ENCODE data around the gene ELAVL2.

Gene ELAVL2

GRCh38 chr9:23771746-23772384 is 54.2 kb downstream of the ELAVL2 start:
- DNase-seq: no peak
- H3K9me3 Mint-ChIP-seq: peaks cover 13% of the 10 kb centered on the region
- H3K27me3 Mint-ChIP-seq (ENCODE audit: low read depth, poor library complexity): no peaks in the 10 kb centered on the region
- peaks cover 15% of the 10 kb centered on the region for H3K36me3 Mint-ChIP-seq (ENCODE audit: low read depth)
- peak overlapping the region; percentile 25 for H3K4me3 Mint-ChIP-seq
- peaks cover 50% of the 10 kb centered on the region for H3K4me1 Mint-ChIP-seq
- TF ChIP-seq CTCF (IDR thresholded peaks at IDR 0.05): no peak
- H3K27ac Mint-ChIP-seq: peak overlapping the region; percentile 88

- no peak overlapping the region for H3K4me3 Mint-ChIP-seq
- no peak for DNase-seq
- H3K27me3 Mint-ChIP-seq (ENCODE audit: low read depth, poor library complexity): no peaks in the 10 kb centered on the region
- peaks cover 15% of the 10 kb centered on the region for H3K36me3 Mint-ChIP-seq (ENCODE audit: low read depth)
- TF ChIP-seq CTCF (IDR thresholded peaks at IDR 0.05): no peak
- peaks cover 13% of the 10 kb centered on the region for H3K9me3 Mint-ChIP-seq
- H3K4me1 Mint-ChIP-seq: peaks cover 54% of the 10 kb centered on the region
- no peak overlapping the region for H3K27ac Mint-ChIP-seq
Observed at GRCh38 chr9:23769307-23769935, 56.6 kb downstream of the ELAVL2 start.

GRCh38 chr9:23768861-23769260 is 57.2 kb downstream of the ELAVL2 start:
- peaks cover 54% of the 10 kb centered on the region for H3K4me1 Mint-ChIP-seq
- H3K27ac Mint-ChIP-seq: peak overlapping the region; percentile 17
- H3K4me3 Mint-ChIP-seq: no peak overlapping the region

GRCh38 chr9:23766613-23767012 is 59.4 kb downstream of the ELAVL2 start:
- H3K4me1 Mint-ChIP-seq: peaks cover 48% of the 10 kb centered on the region
- DNase-seq: no peak
- no peaks in the 10 kb centered on the region for H3K27me3 Mint-ChIP-seq (ENCODE audit: low read depth, poor library complexity)
- H3K9me3 Mint-ChIP-seq: peaks cover 13% of the 10 kb centered on the region
- TF ChIP-seq CTCF (IDR thresholded peaks at IDR 0.05): no peak
- H3K4me3 Mint-ChIP-seq: no peak overlapping the region
- H3K27ac Mint-ChIP-seq: no peak overlapping the region
- peaks cover 15% of the 10 kb centered on the region for H3K36me3 Mint-ChIP-seq (ENCODE audit: low read depth)

More at GRCh38 chr9:23768861-23769260, 57.2 kb downstream of the ELAVL2 start:
- Mint-ChIP-seq H3K27me3 (ENCODE audit: low read depth, poor library complexity) (no peaks in the 10 kb centered on the region), H3K36me3 (ENCODE audit: low read depth) (peaks cover 15% of the 10 kb centered on the region), H3K9me3 (peaks cover 13% of the 10 kb centered on the region)
- DNase-seq: no peak
- no peak for TF ChIP-seq CTCF (IDR thresholded peaks at IDR 0.05)

GRCh38 chr9:23765561-23765960 is 60.5 kb downstream of the ELAVL2 start:
- Mint-ChIP-seq H3K4me3 (no peak overlapping the region), H3K27ac (no peak overlapping the region), H3K4me1 (peaks cover 41% of the 10 kb centered on the region), H3K9me3 (peaks cover 9% of the 10 kb centered on the region), H3K36me3 (ENCODE audit: low read depth) (peaks cover 10% of the 10 kb centered on the region), H3K27me3 (ENCODE audit: low read depth, poor library complexity) (no peaks in the 10 kb centered on the region)
- no peak for DNase-seq
- no peak for TF ChIP-seq CTCF (IDR thresholded peaks at IDR 0.05)

- H3K9me3 Mint-ChIP-seq: no peaks in the 10 kb centered on the region
- H3K27ac Mint-ChIP-seq: no peak overlapping the region
- no peaks in the 10 kb centered on the region for H3K36me3 Mint-ChIP-seq (ENCODE audit: low read depth)
- H3K4me1 Mint-ChIP-seq: peaks cover 31% of the 10 kb centered on the region
- no peak overlapping the region for H3K4me3 Mint-ChIP-seq
- no peak for DNase-seq
- H3K27me3 Mint-ChIP-seq (ENCODE audit: low read depth, poor library complexity): no peaks in the 10 kb centered on the region
- no peak for TF ChIP-seq CTCF (IDR thresholded peaks at IDR 0.05)
Observed at GRCh38 chr9:23764219-23764618, 61.8 kb downstream of the ELAVL2 start.

Data from nephron progenitor cell (in vitro differentiated cells).